CD4-positive, alpha-beta T cell treated with Interleukin-6 for 4 hours (primary cell): ENCODE data around the gene NEK10.
"Not testable (repeated sequence)": the region's sequence is repeated elsewhere in the genome, so short reads cannot be mapped to it uniquely, and the experiment has no call there.

ENCODE experiments used
- DNase-seq: peaks from one replicate; pipeline ENCODE4 v3.0.0-alpha.2; 2020; ENCODE audit warnings: mixed read lengths

Gene NEK10

GRCh38 chr3:27368831-27369607, at the start of gene NEK10:
TSS of gene NEK10 (minus strand) at chr3:27369383. CDS start at chr3:27352882, 16,501 bp downstream.
- DNase-seq, result peak; percentile 92

- no peak for DNase-seq
Observed at GRCh38 chr3:27415202-27415601, 46.0 kb upstream of the NEK10 start.

- no peak for DNase-seq
Observed at GRCh38 chr3:27392950-27393679, 23.9 kb upstream of the NEK10 start.

- DNase-seq, result not testable (repeated sequence)
Observed at GRCh38 chr3:27392414-27392813, 23.2 kb upstream of the NEK10 start.

GRCh38 chr3:27391796-27392195, 22.6 kb upstream of the NEK10 start:
- no peak for DNase-seq

GRCh38 chr3:27387625-27388024, 18.4 kb upstream of the NEK10 start:
- DNase-seq, result no peak

GRCh38 chr3:27385504-27385903, 16.3 kb upstream of the NEK10 start:
- DNase-seq, result no peak

- DNase-seq, result no peak
Observed at GRCh38 chr3:27384191-27384590, 15.0 kb upstream of the NEK10 start.

- no peak for DNase-seq
Observed at GRCh38 chr3:27380433-27381357, 11.5 kb upstream of the NEK10 start.

- no peak for DNase-seq
Observed at GRCh38 chr3:27378331-27378730, 9.1 kb upstream of the NEK10 start.

- DNase-seq, result no peak
Observed at GRCh38 chr3:27376109-27376772, 7.1 kb upstream of the NEK10 start.

GRCh38 chr3:27366062-27366591, 3.1 kb downstream of the NEK10 start:
- DNase-seq, result no peak

GRCh38 chr3:27360113-27361078, 8.8 kb downstream of the NEK10 start:
- no peak for DNase-seq

- no peak for DNase-seq
Observed at GRCh38 chr3:27358372-27358771, 10.8 kb downstream of the NEK10 start.

- DNase-seq, result peak; percentile 67
Observed at GRCh38 chr3:27357665-27358258, 11.4 kb downstream of the NEK10 start.

GRCh38 chr3:27356976-27357375, 12.2 kb downstream of the NEK10 start:
- DNase-seq, result no peak

- DNase-seq, result no peak
Observed at GRCh38 chr3:27354588-27355203, 14.5 kb downstream of the NEK10 start.

GRCh38 chr3:27354161-27354560, 15.0 kb downstream of the NEK10 start:
- no peak for DNase-seq

GRCh38 chr3:27353221-27353620, 16.0 kb downstream of the NEK10 start:
- DNase-seq, result no peak

- no peak for DNase-seq
Observed at GRCh38 chr3:27352047-27352446, 17.1 kb downstream of the NEK10 start.
